Measurements from ENCODE around the gene OR4C46. TPM values are rescaled to one million over a fixed set of nuclear protein-coding genes. Genes with fewer than 3 reads are reported as not detected.
"Not testable (repeated sequence)": the region's sequence is repeated elsewhere in the genome, so short reads cannot be mapped to it uniquely, and the experiment has no call there.

Gene OR4C46
- total RNA-seq, result not detected
- long read RNA-seq, result 0 reads

GRCh38 chr11:54603898-54604297 lies at the start of gene OR4C46:
Gene OR4C46 (minus strand): TSS chr11:54603998. CDS start chr11:54603998, 0 bp downstream.
- DNase-seq (no peak), ATAC-seq (no peak)
- intact Hi-C loops (cut with micrococcal nuclease), result no loop called here

GRCh38 chr11:54645606-54646005 lies 41.8 kb upstream of the OR4C46 start:
- intact Hi-C loops (cut with micrococcal nuclease); ATAC-seq; DNase-seq: not testable (repeated sequence)

GRCh38 chr11:54561439-54561838 lies 42.4 kb downstream of the OR4C46 start:
- ATAC-seq; DNase-seq; intact Hi-C loops (cut with micrococcal nuclease): not testable (repeated sequence)

- DNase-seq (no peak), ATAC-seq (no peak)
- intact Hi-C loops (cut with micrococcal nuclease), result no loop called here
Measured at GRCh38 chr11:54558919-54559318, 44.9 kb downstream of the OR4C46 start.

- ATAC-seq, result no peak
- DNase-seq, result no peak
- intact Hi-C loops (cut with micrococcal nuclease), result no loop called here
Measured at GRCh38 chr11:54558407-54558806, 45.4 kb downstream of the OR4C46 start.

Other genes starting within 250 kb of the OR4C46 start
- gene OR4A5, start 102.8 kb upstream of the OR4C46 start, total RNA-seq, result not detected

All from left ventricle myocardium superior (tissue), 1 donor.